Fibroblast of the conjunctiva (primary cell): ENCODE results near the gene LRCH1.
A peak's percentile ranks its signal among the peaks of the same experiment; 100 is the strongest.
"Not testable (repeated sequence)": the region's sequence is repeated elsewhere in the genome, so short reads cannot be mapped to it uniquely, and the experiment has no call there.

Source experiments
- DNase-seq: peaks from one replicate; pipeline ENCODE4 v3.0.0-alpha.2; 2010; ENCODE audit warnings: low read depth

The LRCH1 gene

GRCh38 chr13:46552889-46553520 lies at the start of gene LRCH1:
TSS of gene LRCH1 (plus strand) at chr13:46553170. CDS start at chr13:46553397, 227 bp downstream.
- peak; percentile 75 for DNase-seq

GRCh38 chr13:46504036-46504435 lies 48.9 kb upstream of the LRCH1 start:
- DNase-seq, result no peak

- no peak for DNase-seq
Measured at GRCh38 chr13:46507981-46508380, 45.0 kb upstream of the LRCH1 start.

GRCh38 chr13:46509981-46510380 lies 43.0 kb upstream of the LRCH1 start:
- DNase-seq, result no peak

GRCh38 chr13:46515803-46516202 lies 37.2 kb upstream of the LRCH1 start:
- no peak for DNase-seq

GRCh38 chr13:46516599-46517338 lies 36.2 kb upstream of the LRCH1 start:
- DNase-seq, result no peak

GRCh38 chr13:46517748-46518147 lies 35.2 kb upstream of the LRCH1 start:
- DNase-seq, result not testable (repeated sequence)

GRCh38 chr13:46519182-46519581 lies 33.8 kb upstream of the LRCH1 start:
- DNase-seq, result no peak

- DNase-seq, result no peak
Measured at GRCh38 chr13:46520166-46520565, 32.8 kb upstream of the LRCH1 start.

GRCh38 chr13:46521486-46521885 lies 31.5 kb upstream of the LRCH1 start:
- DNase-seq, result no peak

GRCh38 chr13:46521921-46522747 lies 30.8 kb upstream of the LRCH1 start:
- DNase-seq, result no peak

GRCh38 chr13:46522748-46523030 lies 30.3 kb upstream of the LRCH1 start:
- no peak for DNase-seq

- DNase-seq, result no peak
Measured at GRCh38 chr13:46523972-46524752, 28.8 kb upstream of the LRCH1 start.

- DNase-seq, result no peak
Measured at GRCh38 chr13:46526100-46526735, 26.8 kb upstream of the LRCH1 start.

GRCh38 chr13:46526740-46527139 lies 26.2 kb upstream of the LRCH1 start:
- DNase-seq, result no peak

- no peak for DNase-seq
Measured at GRCh38 chr13:46527237-46527636, 25.7 kb upstream of the LRCH1 start.

- DNase-seq, result no peak
Measured at GRCh38 chr13:46529216-46529919, 23.6 kb upstream of the LRCH1 start.

- DNase-seq, result no peak
Measured at GRCh38 chr13:46530084-46530935, 22.7 kb upstream of the LRCH1 start.

GRCh38 chr13:46531953-46532352 lies 21.0 kb upstream of the LRCH1 start:
- DNase-seq, result no peak

- no peak for DNase-seq
Measured at GRCh38 chr13:46535002-46535401, 18.0 kb upstream of the LRCH1 start.
